Forelimb muscle (tissue), 1 donor: ENCODE data around the gene CREBL2. TPM values are rescaled to one million over a fixed set of nuclear protein-coding genes. Genes with fewer than 3 reads are reported as not detected.
"Not testable (repeated sequence)": the region's sequence is repeated elsewhere in the genome, so short reads cannot be mapped to it uniquely, and the experiment has no call there.

Experiments
- DNase-seq: peaks from one replicate; pipeline ENCODE4 v3.0.0-alpha.2; 2013; ENCODE audit warnings: low read depth
- polyA plus RNA-seq: library from polyadenylated mRNA; unstranded; fragments of 120-200 nt; gene quantifications from one replicate; pipeline ENCODE4 v1.2.1, GENCODE V29; 2013; ENCODE audit not compliant: insufficient read length

Gene CREBL2
- polyA plus RNA-seq, 1 donor = 10.0 TPM

DNA sequence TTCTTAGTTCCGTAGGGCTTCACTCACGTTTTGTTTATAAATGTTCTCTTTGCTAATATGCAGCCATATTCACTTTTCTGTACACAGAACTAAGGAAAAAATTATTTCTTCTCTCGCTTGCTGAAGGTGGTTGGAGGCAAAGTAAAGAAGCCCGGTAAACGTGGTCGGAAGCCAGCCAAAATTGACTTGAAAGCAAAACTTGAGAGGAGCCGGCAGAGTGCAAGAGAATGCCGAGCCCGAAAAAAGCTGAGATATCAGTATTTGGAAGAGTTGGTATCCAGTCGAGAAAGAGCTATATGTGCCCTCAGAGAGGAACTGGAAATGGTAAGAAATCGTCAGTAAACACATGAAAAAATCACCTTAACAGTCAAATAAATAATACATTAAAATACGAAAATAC, 24.0 kb downstream of the CREBL2 start:
- no peak for DNase-seq

- DNase-seq = no peak
Measured at GRCh38 chr12:12636641-12637040, 25.0 kb downstream of the CREBL2 start.

- DNase-seq = not testable (repeated sequence)
Measured at GRCh38 chr12:12639995-12640394, 28.3 kb downstream of the CREBL2 start.

DNA sequence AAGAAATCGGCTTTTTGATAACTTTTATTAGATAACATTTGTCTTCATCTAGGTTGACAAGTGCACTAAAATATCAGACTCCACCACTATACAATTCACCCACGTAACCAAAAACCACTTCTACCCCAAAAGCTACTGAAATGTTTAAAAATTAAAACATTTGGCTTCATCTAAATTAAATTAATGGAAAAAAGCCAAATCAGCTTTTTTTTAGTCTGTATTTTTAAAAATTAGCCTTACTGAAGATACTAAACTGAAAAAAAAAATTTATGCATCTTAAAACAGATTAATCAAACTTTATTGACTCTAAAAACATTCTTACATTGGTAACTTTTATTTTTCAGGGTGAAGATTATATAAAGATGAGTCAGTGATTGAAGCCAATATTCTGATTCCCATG, 30.0 kb downstream of the CREBL2 start:
- DNase-seq = no peak

GRCh38 chr12:12642916-12643315, 31.2 kb downstream of the CREBL2 start:
- DNase-seq = no peak

GRCh38 chr12:12645485-12645884, 33.8 kb downstream of the CREBL2 start:
- DNase-seq = no peak

DNA sequence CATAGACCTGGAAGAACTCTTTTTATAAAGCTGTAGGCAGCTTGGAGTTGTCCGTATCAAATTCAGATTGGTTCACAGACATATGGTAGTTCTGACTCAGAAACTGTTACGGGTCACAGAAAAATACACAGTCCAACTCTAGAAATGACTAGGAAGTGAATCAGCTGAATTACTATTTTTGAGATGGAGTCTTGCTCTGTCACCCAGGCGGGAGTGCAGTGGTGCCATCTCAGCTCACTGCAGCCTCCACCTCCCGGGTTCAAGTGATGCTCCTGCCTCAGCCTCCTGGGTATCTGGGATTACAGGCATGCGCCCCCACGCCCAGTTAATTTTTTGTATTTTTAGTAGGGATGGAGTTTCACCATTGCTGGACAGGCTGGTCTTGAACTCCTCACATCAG, 34.3 kb downstream of the CREBL2 start:
- not testable (repeated sequence) for DNase-seq

GRCh38 chr12:12646483-12647072, 34.9 kb downstream of the CREBL2 start:
- no peak for DNase-seq

- DNase-seq = no peak
Measured at GRCh38 chr12:12648284-12648683, 36.6 kb downstream of the CREBL2 start.

DNA sequence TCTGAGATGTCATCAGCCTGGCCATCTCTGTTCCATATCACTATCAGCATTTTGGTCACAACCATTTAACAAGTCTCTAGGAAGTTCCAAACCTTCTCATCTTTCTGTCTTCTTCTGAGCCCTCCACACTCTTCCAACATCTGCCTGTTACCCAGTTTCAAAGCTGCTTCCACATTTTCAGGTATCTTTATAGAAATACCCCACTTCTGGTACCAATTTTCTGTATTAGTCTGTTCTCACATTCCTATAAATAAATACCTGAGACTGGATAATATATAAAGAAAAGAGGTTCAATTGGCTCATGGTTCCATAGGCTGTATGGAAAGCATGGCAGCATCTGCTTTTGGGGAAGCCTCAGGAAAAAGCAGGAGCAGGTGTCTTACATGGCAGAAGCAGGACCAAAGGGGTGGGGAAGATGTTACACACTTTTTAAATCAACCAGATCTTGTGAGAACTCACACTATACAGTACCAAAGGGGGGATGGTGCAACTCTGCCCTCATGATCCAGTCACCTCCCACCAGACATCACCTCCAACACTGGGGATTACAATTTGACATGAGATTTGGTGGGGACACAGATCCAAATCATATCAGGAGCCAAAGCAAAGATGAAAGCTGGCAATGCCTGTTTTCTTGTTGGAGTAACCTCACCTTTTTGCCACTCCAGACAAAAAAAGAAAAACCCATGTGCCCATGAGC, 37.4 kb downstream of the CREBL2 start:
- DNase-seq = no peak

DNA sequence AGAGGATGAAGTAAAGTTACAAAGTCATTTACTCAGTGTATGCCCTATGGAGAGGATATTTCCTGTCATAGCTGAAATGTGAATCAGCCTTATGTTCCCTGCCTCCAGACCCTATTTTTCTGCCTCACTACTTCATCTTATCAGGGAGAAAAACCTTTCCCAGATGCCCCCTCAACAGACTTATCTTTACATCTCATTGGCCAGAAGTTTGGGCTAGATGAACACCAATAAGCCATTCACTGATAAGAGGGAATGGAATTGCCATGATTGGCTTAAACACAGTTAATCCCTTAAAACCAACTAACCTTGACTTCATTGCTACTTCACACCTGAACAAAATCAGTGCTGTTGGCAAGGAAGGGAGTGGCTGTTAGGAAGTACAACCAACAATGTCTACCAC, 40.1 kb downstream of the CREBL2 start:
- DNase-seq = no peak

GRCh38 chr12:12652704-12653103, 41.0 kb downstream of the CREBL2 start:
- not testable (repeated sequence) for DNase-seq

DNA sequence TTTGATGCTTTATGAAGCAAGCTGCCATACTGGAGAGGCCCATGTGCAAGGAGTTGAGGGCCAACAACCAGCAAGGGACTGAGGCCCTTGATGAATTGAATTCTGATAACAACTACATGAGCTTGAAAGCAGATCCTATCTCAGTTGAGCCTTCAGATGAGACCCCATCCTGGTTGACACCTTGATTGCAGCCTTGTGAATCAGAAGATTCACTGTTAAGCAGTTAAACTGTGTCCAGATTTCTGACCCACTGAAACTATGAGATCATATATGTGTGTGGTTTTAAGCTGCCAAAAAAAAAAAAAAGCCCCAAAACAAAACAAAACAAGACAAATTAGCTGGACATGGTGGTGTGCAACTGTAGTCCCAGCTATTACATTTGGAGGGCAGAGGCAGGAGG, 42.2 kb downstream of the CREBL2 start:
- DNase-seq = no peak

- DNase-seq = no peak
Measured at GRCh38 chr12:12654691-12655460, 43.2 kb downstream of the CREBL2 start.

DNA sequence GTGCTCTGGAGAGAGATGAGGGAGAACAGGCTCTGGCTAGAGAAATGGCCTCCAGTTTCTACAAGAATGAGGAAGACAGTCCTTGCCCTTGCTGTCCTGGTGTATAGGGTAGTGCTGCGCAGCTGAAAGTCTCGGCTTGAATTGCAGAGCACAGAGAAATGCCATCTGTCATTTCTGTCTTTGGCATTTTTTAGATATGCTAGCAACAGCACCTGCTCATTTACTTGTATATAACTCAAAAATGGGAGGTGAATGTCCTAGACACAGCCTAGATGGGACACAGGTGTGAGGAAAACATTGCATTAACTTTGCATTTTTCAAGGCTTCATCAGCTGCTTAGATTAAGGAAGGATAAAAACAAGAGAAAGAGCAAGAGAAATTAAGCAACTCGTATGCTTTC, 48.5 kb downstream of the CREBL2 start:
- DNase-seq = no peak

DNA sequence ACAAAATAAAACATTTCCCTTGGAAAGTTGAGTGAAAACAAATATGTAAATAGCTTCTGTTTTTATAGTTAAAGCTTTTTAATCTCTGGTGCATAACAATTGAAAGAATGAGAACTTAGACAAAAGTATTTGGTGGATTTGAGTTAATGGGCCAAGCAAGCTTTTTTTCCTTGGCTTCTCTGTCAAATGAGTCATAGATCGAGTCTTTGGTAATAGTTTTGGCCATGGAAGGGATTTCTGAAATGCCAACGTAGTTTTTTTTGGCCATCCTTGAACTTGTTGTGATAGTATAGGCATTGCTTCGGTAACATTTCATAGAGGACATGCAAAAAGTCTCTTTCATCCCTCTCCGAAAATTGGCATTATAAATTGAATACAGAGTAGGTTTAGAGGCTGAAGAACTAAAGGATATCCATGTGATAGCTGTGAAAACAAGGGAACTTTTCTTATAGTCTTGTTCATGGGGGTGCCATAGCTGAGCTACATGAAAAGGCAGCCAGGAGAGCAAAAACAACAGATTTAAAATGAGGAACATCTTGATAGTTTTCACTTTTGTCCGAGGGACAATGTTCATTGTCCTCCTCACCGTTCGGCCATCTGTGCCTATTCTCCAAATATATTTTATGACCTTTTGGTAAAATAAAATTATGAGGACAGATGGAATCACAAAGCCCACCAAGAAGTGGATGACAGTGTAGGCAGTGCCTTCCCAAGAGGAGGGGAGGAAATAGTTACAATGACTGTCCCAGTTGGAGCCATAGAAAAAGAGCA, 49.6 kb downstream of the CREBL2 start:
- DNase-seq = no peak

GRCh38 chr12:12663644-12664294, 52.1 kb downstream of the CREBL2 start:
- DNase-seq = no peak

DNA sequence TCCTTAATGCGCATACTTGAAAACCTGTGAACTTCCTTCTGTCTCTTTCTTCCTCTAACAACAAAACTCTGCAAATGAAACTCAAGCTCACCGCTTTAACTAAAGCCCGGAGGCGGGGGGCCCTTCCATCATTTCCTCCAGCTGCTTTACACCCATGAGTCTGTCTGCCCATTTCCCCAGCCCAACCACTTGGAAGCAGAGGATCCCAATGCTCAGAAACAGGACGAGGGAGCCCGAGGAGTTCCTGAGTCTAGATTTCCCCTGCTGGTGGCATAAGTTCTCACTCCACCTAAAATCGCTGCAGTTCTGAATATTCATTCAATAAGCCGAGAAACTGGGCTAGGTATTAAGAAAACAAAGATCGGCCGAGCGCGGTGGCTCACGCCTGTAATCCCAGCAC, 53.5 kb downstream of the CREBL2 start:
- no peak for DNase-seq

- DNase-seq = no peak
Measured at GRCh38 chr12:12668005-12668404, 56.3 kb downstream of the CREBL2 start.

- DNase-seq = no peak
Measured at GRCh38 chr12:12669020-12669419, 57.3 kb downstream of the CREBL2 start.

GRCh38 chr12:12671850-12672660, 60.4 kb downstream of the CREBL2 start:
- DNase-seq = no peak
